Activated naive CD8-positive, alpha-beta T cell treated with anti-CD3 and anti-CD28 coated beads, Interleukin-2, amount 50 U/mL, for 16 hours (primary cell): ENCODE data around the gene DLG2.
"Not testable (repeated sequence)": the region's sequence is repeated elsewhere in the genome, so short reads cannot be mapped to it uniquely, and the experiment has no call there.

Source experiments
- DNase-seq: peaks from one replicate; pipeline ENCODE4 v3.0.0-alpha.2; 2020; ENCODE audit warnings: low read depth, low spot score

The DLG2 gene

GRCh38 chr11:85028329-85029101 is 598.6 kb downstream of the DLG2 start:
- DNase-seq, result no peak

- DNase-seq, result no peak
These were observed 599.8 kb downstream of the DLG2 start for GRCh38 chr11:85027346-85027745.

- no peak for DNase-seq
These were observed 606.1 kb downstream of the DLG2 start for GRCh38 chr11:85021058-85021457.

GRCh38 chr11:84993386-84993785 is 633.8 kb downstream of the DLG2 start:
- no peak for DNase-seq

- DNase-seq, result no peak
These were observed 637.0 kb downstream of the DLG2 start for GRCh38 chr11:84990141-84990540.

GRCh38 chr11:84987686-84988187 is 639.4 kb downstream of the DLG2 start:
- DNase-seq, result not testable (repeated sequence)

GRCh38 chr11:84981301-84981700 is 645.8 kb downstream of the DLG2 start:
- no peak for DNase-seq

GRCh38 chr11:84969103-84969502 is 658.0 kb downstream of the DLG2 start:
- no peak for DNase-seq

GRCh38 chr11:84965484-84965883 is 661.7 kb downstream of the DLG2 start:
- DNase-seq, result no peak

GRCh38 chr11:84963240-84963639 is 663.9 kb downstream of the DLG2 start:
- no peak for DNase-seq

- DNase-seq, result no peak
These were observed 665.1 kb downstream of the DLG2 start for GRCh38 chr11:84962018-84962417.

- no peak for DNase-seq
These were observed 668.8 kb downstream of the DLG2 start for GRCh38 chr11:84958295-84958694.

GRCh38 chr11:84950569-84951270 is 676.4 kb downstream of the DLG2 start:
- no peak for DNase-seq

GRCh38 chr11:84947970-84948580 is 679.1 kb downstream of the DLG2 start:
- DNase-seq, result no peak

- DNase-seq, result no peak
These were observed 680.1 kb downstream of the DLG2 start for GRCh38 chr11:84947070-84947469.

GRCh38 chr11:84930863-84931262 is 696.3 kb downstream of the DLG2 start:
- no peak for DNase-seq

- no peak for DNase-seq
These were observed 697.4 kb downstream of the DLG2 start for GRCh38 chr11:84929738-84930137.

GRCh38 chr11:84924154-84924692 is 702.9 kb downstream of the DLG2 start:
- DNase-seq, result no peak

- no peak for DNase-seq
These were observed 703.7 kb downstream of the DLG2 start for GRCh38 chr11:84923489-84923888.

GRCh38 chr11:84922836-84923235 is 704.3 kb downstream of the DLG2 start:
- no peak for DNase-seq

GRCh38 chr11:84922212-84922805 is 704.8 kb downstream of the DLG2 start:
- DNase-seq, result no peak

GRCh38 chr11:84914511-84914910 is 712.6 kb downstream of the DLG2 start:
- DNase-seq, result no peak
